ENCODE results near the gene CDH4.

Gene CDH4

DNA sequence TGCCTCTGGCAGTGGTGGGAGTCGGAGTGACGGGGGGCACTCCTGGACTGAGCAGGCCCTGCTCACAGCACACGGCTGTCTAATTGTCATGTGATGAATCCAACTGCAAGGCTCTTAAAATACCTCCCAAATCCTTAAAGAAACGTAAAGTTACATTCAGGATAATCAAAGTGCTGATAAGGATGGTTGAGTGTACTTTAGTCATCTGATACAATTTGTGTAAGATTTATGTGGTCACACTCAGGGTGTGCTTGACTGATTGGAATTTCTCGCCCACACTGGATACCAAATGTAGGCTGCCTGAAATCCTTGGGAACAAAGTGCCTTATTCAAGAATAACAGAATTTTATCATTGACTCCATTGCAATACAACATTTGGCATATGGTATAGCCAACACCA lies 238.7 kb downstream of the CDH4 start:
- TF ChIP-seq CTCF (IDR thresholded peaks at IDR 0.05; ENCODE audit: low read depth, low read length) = no peak
- no peak overlapping the region for H3K4me3 ChIP-seq (replicated peaks in 1 of 2; ENCODE audit: low read depth in 2 of 2, low read length in 2 of 2)
- no peak for DNase-seq (ENCODE audit: low read depth in 2 of 2)

DNA sequence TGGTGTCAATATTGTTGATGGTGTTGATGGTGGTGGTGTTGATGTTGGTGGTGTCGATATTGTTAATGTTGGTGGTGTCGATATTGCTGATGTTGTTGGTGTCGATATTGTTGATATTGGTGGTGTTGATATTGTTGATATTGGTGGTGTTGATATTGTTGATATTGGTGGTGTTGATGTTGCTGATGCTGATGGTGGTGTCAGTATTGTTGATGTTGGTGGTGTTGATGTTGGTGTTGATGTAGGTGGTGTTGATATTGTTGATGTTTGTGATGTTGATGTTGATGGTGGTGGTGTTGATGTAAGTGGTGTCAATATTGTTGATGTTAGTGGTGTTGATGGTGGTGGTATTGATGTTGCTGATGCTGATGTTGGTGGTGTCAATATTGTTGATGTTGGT lies 240.0 kb downstream of the CDH4 start:
- H3K4me3 ChIP-seq (replicated peaks in 1 of 2; ENCODE audit: low read depth in 2 of 2, low read length in 2 of 2) = no peak overlapping the region
- TF ChIP-seq CTCF (IDR thresholded peaks at IDR 0.05; ENCODE audit: low read depth, low read length) = no peak
- no peak for DNase-seq (ENCODE audit: low read depth in 2 of 2)

- DNase-seq (ENCODE audit: low read depth in 2 of 2) = no peak
- no peak for TF ChIP-seq CTCF (IDR thresholded peaks at IDR 0.05; ENCODE audit: low read depth, low read length)
- H3K4me3 ChIP-seq (replicated peaks in 1 of 2; ENCODE audit: low read depth in 2 of 2, low read length in 2 of 2) = no peak overlapping the region
Measured at GRCh38 chr20:61493798-61494305, 241.8 kb downstream of the CDH4 start.

- H3K4me3 ChIP-seq (replicated peaks in 1 of 2; ENCODE audit: low read depth in 2 of 2, low read length in 2 of 2) = no peak overlapping the region
- no peak for DNase-seq (ENCODE audit: low read depth in 2 of 2)
- TF ChIP-seq CTCF (IDR thresholded peaks at IDR 0.05; ENCODE audit: low read depth, low read length) = no peak
Measured at GRCh38 chr20:61494763-61495575, 242.9 kb downstream of the CDH4 start.

GRCh38 chr20:61497029-61497627 lies 245.1 kb downstream of the CDH4 start:
- TF ChIP-seq CTCF (IDR thresholded peaks at IDR 0.05; ENCODE audit: low read depth, low read length) = no peak
- H3K4me3 ChIP-seq (replicated peaks in 1 of 2; ENCODE audit: low read depth in 2 of 2, low read length in 2 of 2) = no peak overlapping the region
- DNase-seq (ENCODE audit: low read depth in 2 of 2) = no peak

DNA sequence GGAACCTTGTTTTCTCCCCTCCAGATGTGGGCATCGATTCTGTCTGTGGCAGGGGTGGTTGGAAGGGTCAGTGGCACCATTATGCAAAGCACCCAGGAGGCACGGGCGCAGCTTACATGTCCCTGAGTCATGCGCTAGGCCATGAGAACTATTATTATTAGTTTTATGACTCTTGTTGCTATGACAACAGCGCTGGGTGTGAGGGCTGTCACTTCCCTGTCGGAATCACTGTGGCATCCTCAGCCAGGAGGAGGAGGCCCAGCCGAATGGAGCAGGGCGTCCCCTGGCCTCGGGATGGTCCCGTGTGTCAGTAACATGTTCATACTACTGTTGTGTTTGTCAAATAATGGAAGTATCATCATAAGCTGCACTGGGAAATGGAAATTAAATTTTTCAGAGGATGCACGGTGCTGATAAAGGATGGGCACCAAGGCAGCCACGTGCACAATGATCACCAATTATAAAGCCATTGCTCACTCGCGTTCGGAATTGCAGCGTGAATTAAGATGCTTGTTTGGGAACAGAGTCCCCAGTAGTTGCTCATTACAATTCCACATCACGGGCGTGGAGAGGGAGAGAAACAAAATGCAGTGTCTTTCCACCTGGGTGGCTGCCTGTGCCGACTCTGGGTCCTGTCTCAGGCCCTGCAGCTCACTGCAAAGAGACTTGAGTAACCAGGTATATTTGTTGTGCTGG lies 247.9 kb downstream of the CDH4 start:
- peak in 1 of 2 donors; percentile 33 for DNase-seq (ENCODE audit: low read depth in 2 of 2)
- no peak for TF ChIP-seq CTCF (IDR thresholded peaks at IDR 0.05; ENCODE audit: low read depth, low read length)
- no peak overlapping the region for H3K4me3 ChIP-seq (replicated peaks in 1 of 2; ENCODE audit: low read depth in 2 of 2, low read length in 2 of 2)
